Ascending aorta (tissue), 2 donors: ENCODE results near the gene RRP12. TPM values are rescaled to one million over a fixed set of nuclear protein-coding genes. Genes with fewer than 3 reads are reported as not detected.

Experiments
- DNase-seq, 2 donors: peaks; one replicate each; pipeline ENCODE4 v3.0.0-alpha.2; 2019; ENCODE audit warnings: low spot score in 2 of 2
- H3K27ac ChIP-seq, 2 donors: fragments of 200-600 bp; sonication (generic); one replicate each; pipeline ENCODE4 v1.5.1; 2016 to 2017; ENCODE audit warnings: mild to moderate bottlenecking in 1 of 2
- H3K27me3 ChIP-seq: fragments of 200-600 bp; sonication (generic); one replicate; pipeline ENCODE4 v1.5.1; 2017
- H3K36me3 ChIP-seq, 2 donors: fragments of 200-600 bp; sonication (generic); one replicate each; pipeline ENCODE4 v1.5.1; 2016
- H3K4me1 ChIP-seq, 2 donors: fragments of 200-600 bp; sonication (generic); one replicate each; pipeline ENCODE4 v1.5.1; 2016 to 2017; ENCODE audit warnings: mild to moderate bottlenecking in 1 of 2
- H3K4me3 ChIP-seq, 2 donors: fragments of 200-600 bp; sonication (generic); one replicate each; pipeline ENCODE4 v1.5.1; 2016 to 2017; ENCODE audit warnings: mild to moderate bottlenecking in 1 of 2
- H3K9me3 ChIP-seq, 2 donors: fragments of 200-600 bp; sonication (generic); one replicate each; pipeline ENCODE4 v1.5.1; 2016
- CTCF ChIP-seq, 3 experiments: fragments of 200-600 bp in 2 of 3; fragments of 450-650 bp in 1 of 3; sonication (generic) in 2 of 3; IDR thresholded peaks; one replicate each; pipeline ENCODE4 v1.5.1; 2016 to 2019; ENCODE audit warnings: antibody characterized with exemption in 3 of 3, mild to moderate bottlenecking in 1 of 3, moderate library complexity in 1 of 3
- intact Hi-C: fragments of 100-400 bp; cut with DNase I; formaldehyde crosslinking; loops from one replicate; pipeline ENCODE4 v1.15.1; 2023
- total RNA-seq: library from RNA; depleted of rRNA; stranded (reverse); fragments of >200 nt; gene quantifications from one replicate; pipeline ENCODE4 v1.1.0, GENCODE V29; 2016

Gene RRP12
- total RNA-seq, 1 donor from 2014 or later, result 5.9 TPM

DNA sequence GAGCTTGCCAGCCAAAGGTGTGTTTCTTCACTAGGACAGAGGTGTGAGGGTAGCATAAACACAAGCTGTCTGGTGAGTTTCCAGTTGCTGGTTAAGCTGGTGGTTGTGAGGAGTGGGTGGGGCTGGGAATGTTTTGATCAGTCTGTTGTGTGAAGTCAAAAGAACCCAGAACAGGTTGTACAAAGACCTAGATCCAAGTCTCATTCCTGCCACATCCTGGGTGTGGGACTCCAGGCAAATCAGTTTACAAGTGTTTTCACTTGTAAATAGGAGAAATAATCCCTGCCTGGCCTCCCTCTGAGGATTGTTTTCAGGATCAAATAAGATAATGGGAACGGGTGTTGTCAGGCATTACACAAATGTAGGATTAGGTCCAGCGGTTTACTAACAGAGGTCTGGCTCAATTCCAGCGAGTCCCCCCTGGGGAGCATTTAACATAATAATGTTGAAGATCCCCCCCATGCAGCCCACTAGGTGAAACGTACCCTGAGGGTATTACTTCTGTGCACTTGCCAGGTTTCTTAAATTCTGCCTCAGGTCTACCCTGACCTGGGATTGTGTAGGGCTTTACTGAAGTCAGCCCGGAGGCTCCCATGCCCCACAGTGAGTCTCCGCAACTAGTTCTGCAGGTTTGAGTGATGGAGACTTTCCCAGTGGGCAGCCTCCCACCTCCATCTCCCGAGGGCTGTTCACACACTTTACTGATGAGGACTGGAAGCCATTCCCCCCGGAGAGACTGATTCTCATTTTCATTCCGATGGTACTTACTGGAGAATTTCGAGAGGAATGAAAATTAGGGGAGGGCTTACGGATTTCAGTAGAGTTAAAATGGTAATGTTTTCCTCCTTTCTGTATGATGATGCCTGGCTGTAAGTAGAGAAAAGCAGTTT lies 64.0 kb downstream of the RRP12 start:
- intact Hi-C loops, result no loop called here
- Histone ChIP-seq H3K4me3 (peak overlapping the region in 1 of 2 donors; percentile 16), H3K27ac (peak overlapping the region; percentile 20 to 46), H3K4me1 (peaks cover 0 to 29% of the 10 kb centered on the region in 2 donors), H3K36me3 (no peaks in the 10 kb centered on the region), H3K9me3 (no peaks in the 10 kb centered on the region), H3K27me3 (no peaks in the 10 kb centered on the region)
- DNase-seq, result no peak
- no peak for TF ChIP-seq CTCF (IDR thresholded peaks at IDR 0.05)

GRCh38 chr10:97336446-97336845 lies 64.7 kb downstream of the RRP12 start:
- H3K27ac ChIP-seq, result peak overlapping the region in 1 of 2 donors; percentile 46
- H3K36me3 ChIP-seq, result peaks cover 0 to 4% of the 10 kb centered on the region in 2 donors
- H3K9me3 ChIP-seq, result no peaks in the 10 kb centered on the region
- no peaks in the 10 kb centered on the region for H3K27me3 ChIP-seq
- H3K4me3 ChIP-seq, result no peak overlapping the region
- intact Hi-C loops, result no loop called here
- DNase-seq, result no peak
- no peak for TF ChIP-seq CTCF (IDR thresholded peaks at IDR 0.05)
- H3K4me1 ChIP-seq, result peaks cover 6 to 36% of the 10 kb centered on the region in 2 donors

DNA sequence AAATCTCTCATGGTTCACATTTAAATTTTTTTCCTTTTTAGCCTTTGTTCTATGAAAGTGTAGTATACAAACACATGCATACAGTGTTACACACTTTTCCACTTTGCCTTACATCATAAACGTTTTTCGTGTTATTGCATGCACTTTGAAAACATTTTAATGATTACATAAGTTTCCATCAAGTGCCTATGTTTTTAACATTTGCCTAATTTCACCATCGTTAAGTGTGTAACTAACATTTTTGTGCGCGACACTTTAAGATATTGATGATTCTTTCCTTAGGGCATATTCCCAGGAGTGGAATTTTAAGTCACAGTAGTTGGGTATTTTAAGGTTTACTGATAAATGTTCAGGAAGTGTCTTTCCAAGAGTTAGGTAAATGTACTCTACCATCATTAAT lies 65.1 kb downstream of the RRP12 start:
- H3K9me3 ChIP-seq, result no peaks in the 10 kb centered on the region
- H3K27me3 ChIP-seq, result no peaks in the 10 kb centered on the region
- TF ChIP-seq CTCF (IDR thresholded peaks at IDR 0.05), result no peak
- DNase-seq, result no peak
- intact Hi-C loops, result no loop called here
- H3K36me3 ChIP-seq, result peaks cover 0 to 4% of the 10 kb centered on the region in 2 donors
- peaks cover 6 to 39% of the 10 kb centered on the region in 2 donors for H3K4me1 ChIP-seq
- peak overlapping the region; percentile 73 to 98 for H3K4me3 ChIP-seq
- H3K27ac ChIP-seq, result no peak overlapping the region

- Histone ChIP-seq H3K4me1 (peaks cover 6 to 39% of the 10 kb centered on the region in 2 donors), H3K27ac (peak overlapping the region; percentile 87 to 96)
- intact Hi-C loops, result loop anchor here (2.0 kb wide), 1 partner anchor 66 kb away; the partner anchor contains the start of gene RRP12
Measured at GRCh38 chr10:97335188-97335619, 65.9 kb downstream of the RRP12 start.

More at GRCh38 chr10:97335188-97335619, 65.9 kb downstream of the RRP12 start:
- H3K36me3 ChIP-seq, result peaks cover 4% of the 10 kb centered on the region in 2 donors
- peak overlapping the region; percentile 73 to 98 for H3K4me3 ChIP-seq
- DNase-seq, result no peak
- no peaks in the 10 kb centered on the region for H3K9me3 ChIP-seq
- TF ChIP-seq CTCF (IDR thresholded peaks at IDR 0.05), result no peak
- no peaks in the 10 kb centered on the region for H3K27me3 ChIP-seq
